Stimulated activated naive CD4-positive, alpha-beta T cell (primary cell): ENCODE measurements around the gene HMGA1.

Source experiments
- DNase-seq, 6 experiments: peaks; one replicate each; lab custom pipeline; 2025; lab: John Stamatoyannopoulos, UW

HMGA1 gene

GRCh38 chr6:34223956-34224940, 12.4 kb upstream of the HMGA1 start:
- DNase-seq: peak; percentile 87 to 94 (median 91)

- no peak for DNase-seq
Observed at GRCh38 chr6:34225551-34225950, 11.1 kb upstream of the HMGA1 start.

- DNase-seq: no peak
Observed at GRCh38 chr6:34226066-34226465, 10.6 kb upstream of the HMGA1 start.

GRCh38 chr6:34226731-34227586, 9.7 kb upstream of the HMGA1 start:
- no peak for DNase-seq

GRCh38 chr6:34227761-34228421, 8.8 kb upstream of the HMGA1 start:
- no peak for DNase-seq

GRCh38 chr6:34229877-34230276, 6.8 kb upstream of the HMGA1 start:
- DNase-seq: no peak

- DNase-seq: no peak
Observed at GRCh38 chr6:34230653-34231371, 5.9 kb upstream of the HMGA1 start.

- no peak for DNase-seq
Observed at GRCh38 chr6:34231566-34232336, 4.9 kb upstream of the HMGA1 start.

- no peak for DNase-seq
Observed at GRCh38 chr6:34232901-34233300, 3.8 kb upstream of the HMGA1 start.

GRCh38 chr6:34233867-34234266, 2.8 kb upstream of the HMGA1 start:
- peak in 1 of 6 experiments; percentile 11 for DNase-seq

GRCh38 chr6:34234667-34235306, 1.9 kb upstream of the HMGA1 start:
- DNase-seq: peak in 3 of 6 experiments; percentile 29 to 37 (median 37)

GRCh38 chr6:34235307-34236130, 1.2 kb upstream of the HMGA1 start:
- peak; percentile 56 to 92 (median 72) for DNase-seq

GRCh38 chr6:34236131-34236442, 586 bp upstream of the HMGA1 start:
- peak in 5 of 6 experiments; percentile 56 to 92 (median 79) for DNase-seq

- peak in 5 of 6 experiments; percentile 23 to 43 (median 36) for DNase-seq
Observed at GRCh38 chr6:34237316-34237721, 646 bp downstream of the HMGA1 start.

- peak; percentile 61 to 76 (median 70) for DNase-seq
Observed at GRCh38 chr6:34237722-34238584, 1.3 kb downstream of the HMGA1 start.

- DNase-seq: no peak
Observed at GRCh38 chr6:34238585-34239499, 2.2 kb downstream of the HMGA1 start.

- DNase-seq: no peak
Observed at GRCh38 chr6:34239500-34239825, 2.8 kb downstream of the HMGA1 start.
